HTR-8/SVneo (cell line): ENCODE results near the gene ABHD13.
"Not testable (repeated sequence)": the region's sequence is repeated elsewhere in the genome, so short reads cannot be mapped to it uniquely, and the experiment has no call there.

Source experiments
- DNase-seq: peaks from one replicate; pipeline ENCODE4 v3.0.0; 2011; ENCODE audit warnings: low spot score, mixed read lengths; ENCODE audit not compliant: insufficient read length
- FAIRE-seq: peaks from 2 replicates; lab custom pipeline; 2011; peaks lifted over from hg19 to GRCh38; lab: Jason Lieb, UNC

Gene ABHD13

DNA sequence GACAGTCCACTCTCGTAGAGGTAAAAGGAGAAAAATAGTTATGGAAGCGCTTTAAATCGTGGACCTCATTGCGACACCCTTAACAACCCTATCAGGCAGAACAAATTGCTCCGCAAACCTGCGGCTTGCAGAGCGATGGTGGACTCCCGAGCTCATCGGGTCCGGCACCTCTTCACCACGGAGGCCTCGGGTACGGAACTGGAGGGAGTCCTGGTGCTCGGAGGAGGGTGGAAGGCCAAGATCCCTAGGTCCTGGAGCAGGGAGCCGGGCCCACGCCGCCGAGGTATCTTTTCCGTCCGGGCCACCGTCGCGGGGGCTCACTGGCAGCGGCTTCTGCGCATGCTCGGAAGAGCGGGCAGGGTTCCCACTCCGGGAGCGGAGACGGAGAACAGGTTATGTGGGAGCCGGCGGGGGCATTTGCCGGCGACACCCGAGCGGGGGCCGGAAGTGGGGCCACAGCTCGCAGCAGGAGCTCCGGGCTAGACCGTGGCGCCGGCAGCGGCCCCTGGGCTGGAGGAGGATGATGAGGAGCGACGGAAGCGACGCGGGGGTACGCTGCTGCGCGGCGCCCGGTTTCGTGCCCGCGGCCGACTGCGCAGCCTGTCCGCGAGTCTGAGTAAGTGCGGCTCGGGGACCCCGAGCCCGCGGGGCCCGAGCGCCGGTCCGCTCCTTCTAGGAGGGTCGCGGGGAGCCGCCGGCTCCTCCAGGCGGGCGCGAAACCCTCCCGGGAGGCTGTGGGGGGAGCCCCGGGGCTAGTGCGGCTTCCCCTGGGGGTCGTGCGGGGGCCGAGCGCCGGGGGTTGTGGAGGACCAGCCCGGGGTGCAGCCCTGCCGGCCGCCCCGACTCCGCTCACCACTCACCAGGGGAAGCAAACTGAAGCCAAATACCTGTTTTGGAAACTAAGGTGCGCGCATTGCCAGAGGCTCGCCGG is at the start of gene ABHD13:
ABHD13 (plus strand) TSS at position 349 of the 931 bp plus-strand sequence. CDS start 10,827 bp downstream, outside the sequence.
- peak; percentile 60 for FAIRE-seq

DNA sequence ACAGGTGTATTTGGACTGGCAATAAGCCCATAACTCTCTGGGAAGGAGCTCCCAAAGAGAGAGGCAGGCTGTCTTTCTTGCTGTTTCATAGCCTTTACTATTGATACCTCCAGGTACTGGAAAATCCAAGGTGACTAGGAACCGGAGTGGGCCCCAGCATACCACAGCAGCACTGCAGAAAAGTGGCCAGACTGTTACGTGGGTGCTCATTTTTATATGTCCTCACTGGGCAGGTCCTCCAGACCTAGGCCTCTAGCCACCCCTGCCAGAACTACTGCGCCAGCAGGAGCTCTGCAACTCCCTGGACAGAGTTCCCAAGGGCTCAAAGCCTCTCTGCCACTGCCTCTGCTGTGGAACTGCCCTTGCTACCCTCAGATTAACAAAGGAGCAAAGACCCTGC is 49.3 kb upstream of the ABHD13 start:
- no peak for DNase-seq
- no peak for FAIRE-seq

More for the DNA sequence above, at the start of gene ABHD13:
- peak; percentile 73 for DNase-seq

DNA sequence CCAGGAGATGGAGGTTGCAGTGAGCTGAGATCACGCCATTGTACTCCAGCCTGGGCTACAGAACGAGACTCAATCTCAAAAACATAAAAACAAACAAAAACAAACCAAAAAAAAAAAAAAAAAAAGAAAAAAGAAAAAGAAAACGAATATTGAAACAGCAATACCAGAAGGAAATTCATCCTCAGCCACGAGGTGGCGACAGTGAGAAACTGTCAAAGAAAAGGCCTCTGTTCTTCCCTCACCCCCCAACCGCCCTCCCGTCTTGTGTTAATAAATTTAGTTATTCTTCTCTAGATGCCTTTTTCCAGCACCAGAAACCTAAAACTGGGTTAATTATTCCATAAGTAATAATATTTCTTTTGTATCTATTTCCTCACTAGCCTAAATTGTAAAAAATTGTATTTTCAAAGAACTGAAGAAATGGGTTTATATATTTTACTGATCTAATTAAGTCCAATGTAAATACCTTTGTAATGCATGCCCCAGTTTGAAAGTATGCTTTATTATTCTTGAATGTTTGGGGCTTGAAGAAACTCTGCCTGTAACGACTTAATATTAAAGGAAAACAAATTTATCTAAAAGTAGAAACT is 41.4 kb upstream of the ABHD13 start:
- no peak for FAIRE-seq

DNA sequence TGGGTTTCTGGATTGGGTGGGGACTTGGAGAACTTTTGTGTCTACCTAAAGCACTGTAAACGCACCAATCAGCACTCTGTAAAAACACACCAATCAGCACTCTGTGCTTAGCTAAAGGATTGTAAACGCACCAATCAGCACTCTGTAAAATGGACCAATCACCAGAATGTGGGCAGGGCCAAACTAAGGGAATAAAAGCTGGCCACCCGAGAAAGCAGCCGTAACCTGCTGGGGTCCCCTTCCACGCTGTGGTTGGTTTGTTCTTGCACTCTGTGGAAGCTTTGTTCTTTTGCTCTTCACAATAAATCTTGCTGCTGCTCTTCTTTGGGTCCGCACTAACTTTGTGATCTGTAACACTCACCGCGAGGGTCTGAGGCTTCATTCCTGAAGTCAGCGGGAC is 40.1 kb upstream of the ABHD13 start:
- FAIRE-seq (no peak), DNase-seq (no peak)

More for the DNA sequence above, 41.4 kb upstream of the ABHD13 start:
- no peak for DNase-seq

DNA sequence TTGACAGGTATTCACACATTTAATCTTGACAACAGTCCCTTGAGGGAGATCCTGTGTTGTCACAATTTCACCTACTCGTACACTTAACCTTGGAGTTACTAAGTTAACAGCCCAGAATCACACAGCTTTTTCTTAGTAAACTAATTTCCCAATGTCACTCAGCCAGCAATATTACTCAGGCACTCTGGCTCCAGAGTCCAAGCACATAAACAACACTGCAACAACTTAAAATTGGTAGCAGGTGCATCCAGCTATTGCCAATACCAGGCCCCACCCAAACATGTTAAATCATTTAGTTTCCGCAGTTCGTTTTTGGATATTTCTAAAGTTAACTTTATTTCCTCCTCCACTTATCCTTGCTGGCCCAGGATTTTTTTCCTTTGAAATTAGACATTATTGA is 35.5 kb upstream of the ABHD13 start:
- FAIRE-seq (no peak), DNase-seq (no peak)

DNA sequence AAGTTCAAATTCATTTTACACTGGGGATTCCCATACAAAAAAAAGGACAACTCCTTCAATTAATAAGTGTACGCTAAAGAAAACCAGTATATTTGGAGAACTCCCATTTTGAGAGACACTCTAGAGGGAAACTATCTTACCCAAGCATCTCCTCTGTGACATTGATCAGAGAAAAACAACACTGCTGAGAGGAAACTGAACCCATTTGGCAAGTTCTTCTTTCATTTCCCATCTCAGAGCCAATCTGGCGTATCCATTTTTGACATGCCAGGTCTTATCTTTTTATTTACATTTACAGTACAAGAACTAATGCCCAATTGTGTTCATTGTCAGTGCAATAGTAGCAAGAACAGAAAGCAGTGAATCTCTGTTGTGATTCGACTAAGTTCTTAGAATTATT is 33.0 kb upstream of the ABHD13 start:
- no peak for FAIRE-seq

DNA sequence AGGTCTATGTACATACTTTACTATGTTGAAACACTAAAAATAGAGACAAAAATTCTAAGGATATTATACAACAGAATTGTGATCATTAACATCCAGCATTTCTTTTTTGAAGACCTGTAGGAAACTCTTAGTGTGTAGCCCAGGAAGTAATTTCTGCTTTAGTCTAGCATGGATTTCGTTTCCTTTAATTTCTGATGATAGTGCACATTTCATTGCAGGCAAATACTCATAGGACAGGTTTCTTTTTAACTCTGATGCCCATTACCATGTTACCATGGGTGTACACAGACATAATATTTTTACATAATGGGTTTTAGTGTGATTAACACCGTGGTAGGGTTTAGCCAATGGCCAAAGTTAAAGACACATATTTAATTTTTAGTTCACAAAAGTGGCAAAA is 29.9 kb upstream of the ABHD13 start:
- no peak for DNase-seq
- FAIRE-seq = no peak

More for the DNA sequence above, 33.0 kb upstream of the ABHD13 start:
- DNase-seq = no peak

DNA sequence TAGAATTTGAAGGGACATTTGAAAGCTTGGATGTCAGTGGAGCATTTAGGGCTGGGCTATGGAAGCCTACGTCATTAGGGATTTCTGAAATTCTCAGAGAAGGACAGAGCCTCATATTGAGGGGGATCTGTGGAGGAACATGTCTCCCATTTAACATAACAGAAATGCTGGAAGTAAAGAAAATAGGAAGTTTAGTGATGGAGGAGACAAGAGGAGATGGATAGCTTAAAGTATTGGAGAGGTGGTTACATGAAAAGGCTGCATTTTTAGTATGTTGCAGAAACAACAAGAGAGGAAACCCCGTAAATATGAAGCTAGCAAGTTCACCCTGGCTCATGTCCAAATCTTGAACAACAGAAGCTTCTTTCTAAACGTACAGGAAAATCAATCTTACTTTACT is 27.3 kb upstream of the ABHD13 start:
- no peak for DNase-seq
- no peak for FAIRE-seq

DNA sequence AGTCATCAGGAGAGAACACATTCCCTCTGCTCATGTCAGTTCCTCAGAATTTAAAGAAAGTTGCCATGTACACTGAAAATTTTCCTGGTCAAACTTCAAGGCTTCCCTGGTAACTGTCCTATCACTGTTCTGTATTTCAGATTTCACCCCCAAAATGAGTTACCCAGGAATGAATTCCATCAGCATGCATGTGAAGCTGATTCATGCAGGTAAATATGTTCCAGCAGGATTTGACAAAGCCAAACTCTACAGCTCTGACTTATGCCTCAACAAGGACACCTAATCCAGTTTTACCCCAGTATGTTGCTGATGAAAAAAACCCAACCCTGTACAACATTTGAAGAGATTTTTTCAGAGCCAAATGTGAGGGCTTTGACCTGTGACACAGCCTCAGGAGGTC is 24.4 kb upstream of the ABHD13 start:
- DNase-seq = no peak
- FAIRE-seq = no peak

DNA sequence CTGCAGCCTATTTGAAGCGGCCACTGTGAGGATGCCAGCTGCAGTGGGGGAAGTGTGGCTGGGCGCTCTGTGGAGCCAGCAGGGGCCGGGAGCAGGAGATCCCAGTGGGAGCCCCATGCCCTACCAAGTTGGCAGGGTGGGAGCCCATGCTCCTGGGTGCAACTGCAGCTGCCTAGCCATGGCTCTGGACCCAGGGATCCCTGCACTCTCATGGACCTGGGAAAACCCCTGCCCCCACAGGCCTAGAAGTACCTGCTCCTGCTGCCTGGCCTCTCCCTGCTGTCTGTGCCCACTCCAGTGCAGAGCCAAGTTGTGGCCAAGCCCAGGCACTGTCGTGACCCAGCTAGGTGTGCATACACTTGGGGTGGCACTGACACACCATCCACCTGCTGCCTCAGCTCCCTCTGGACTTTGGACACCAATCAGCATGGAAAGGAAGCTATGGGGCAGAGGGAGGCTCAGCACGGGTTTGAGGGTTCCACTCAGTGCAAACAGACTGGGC is 23.7 kb upstream of the ABHD13 start:
- FAIRE-seq (no peak), DNase-seq (no peak)

DNA sequence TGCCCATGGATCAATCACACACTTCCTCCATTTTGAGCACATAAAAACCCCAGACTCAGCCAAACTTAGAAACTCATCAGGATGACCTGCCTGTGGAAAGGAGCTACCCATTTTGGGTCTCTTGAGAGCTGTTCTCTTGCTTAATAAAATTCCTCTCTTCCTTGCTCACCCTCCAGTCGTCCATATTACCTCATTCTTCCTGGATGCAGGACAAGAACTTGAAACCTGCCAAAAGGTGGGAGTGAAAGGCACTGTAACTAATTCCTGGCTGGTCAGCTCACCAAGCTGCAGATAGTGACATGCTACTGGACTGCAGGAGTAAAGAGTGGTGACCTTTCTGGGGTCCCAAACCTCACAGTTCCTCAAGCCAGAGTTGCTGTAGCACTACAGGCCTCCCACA is 23.0 kb upstream of the ABHD13 start:
- DNase-seq = no peak
- no peak for FAIRE-seq

DNA sequence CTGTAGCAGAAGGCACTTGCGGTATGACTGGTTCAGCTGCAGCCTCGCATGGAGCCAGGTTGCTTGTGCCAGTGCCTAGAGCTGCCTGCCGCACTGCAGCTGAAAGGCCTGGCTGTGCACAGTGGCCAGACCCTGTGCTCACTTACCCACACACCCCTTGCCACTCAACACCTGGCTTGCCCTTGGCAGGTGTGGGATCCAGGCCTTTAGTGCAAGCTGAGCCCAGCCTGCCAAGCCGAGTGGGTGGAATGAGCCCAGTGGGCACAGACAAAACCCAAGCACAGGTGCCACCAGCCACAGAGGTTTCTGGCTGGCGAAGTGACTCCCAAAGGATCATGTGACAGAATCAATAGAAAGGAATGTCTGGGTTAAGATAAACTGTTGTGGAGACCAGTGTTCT is 22.3 kb upstream of the ABHD13 start:
- DNase-seq (no peak), FAIRE-seq (no peak)

DNA sequence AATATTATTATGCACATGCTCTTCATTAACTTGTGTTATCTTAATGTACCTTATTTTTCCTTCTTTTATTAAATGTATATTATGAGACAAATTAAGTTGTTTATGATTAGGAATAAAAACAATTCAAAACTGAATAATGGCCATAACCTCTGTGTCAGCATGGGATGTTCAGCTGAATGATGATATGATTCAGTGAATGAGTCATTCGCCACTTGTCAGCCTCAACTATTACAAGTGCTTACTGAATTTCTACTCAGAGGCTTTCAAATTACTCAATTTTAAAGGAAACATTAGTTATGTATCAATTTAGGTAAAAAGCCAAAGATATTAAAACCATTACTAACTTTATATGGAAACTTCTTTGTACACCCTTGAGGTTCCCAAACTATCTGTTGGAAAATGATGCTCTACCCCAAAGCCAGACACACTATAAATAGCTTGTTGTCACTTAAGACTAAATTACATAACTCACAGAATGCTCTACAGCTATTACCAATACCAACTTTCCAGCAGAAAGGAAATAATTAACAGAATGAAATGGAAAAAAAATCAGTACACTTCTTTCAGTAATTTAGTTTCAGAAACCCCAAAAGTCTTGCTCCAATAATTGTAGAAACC is 17.3 kb upstream of the ABHD13 start:
- DNase-seq = no peak

DNA sequence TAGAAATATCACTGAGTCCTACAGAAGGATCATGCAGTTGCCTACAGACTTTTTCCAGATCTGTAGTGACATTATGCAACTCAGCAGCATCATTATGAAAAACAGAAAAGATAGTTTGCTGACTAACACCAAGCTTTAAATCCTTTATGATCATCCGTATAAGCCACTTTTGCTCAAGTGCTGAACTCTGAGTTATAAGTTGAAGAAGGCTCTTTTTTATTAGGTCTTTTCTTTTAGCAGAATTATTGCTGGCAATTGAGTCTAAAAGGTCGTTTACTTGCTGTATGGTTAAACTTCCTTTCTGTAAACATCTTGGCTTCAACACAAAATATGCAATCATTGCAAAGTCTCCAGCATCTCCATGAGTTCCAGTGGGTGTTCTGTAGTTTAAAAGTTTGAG is 7.6 kb upstream of the ABHD13 start:
- DNase-seq (no peak), FAIRE-seq (no peak)

More for the DNA sequence above, 17.3 kb upstream of the ABHD13 start:
- FAIRE-seq = no peak

DNA sequence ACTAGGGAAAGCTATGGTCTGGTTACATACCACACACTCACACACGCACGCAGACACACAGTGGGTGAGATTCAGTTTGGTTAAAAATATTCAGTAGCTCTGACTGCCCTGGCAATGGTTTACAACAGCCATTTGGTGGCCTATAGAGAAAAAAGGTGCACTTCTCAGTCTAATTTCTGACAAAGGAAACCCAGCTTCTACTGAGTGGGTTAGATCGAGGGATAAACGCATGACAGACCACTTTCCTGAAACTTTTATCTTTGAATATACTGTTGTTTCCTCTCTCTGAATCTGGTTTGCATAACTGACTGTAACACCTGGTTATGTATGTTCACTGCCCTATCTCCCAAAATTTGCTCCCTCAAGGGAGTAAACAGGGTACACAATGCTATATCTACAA is 5.3 kb upstream of the ABHD13 start:
- no peak for DNase-seq
- no peak for FAIRE-seq

DNA sequence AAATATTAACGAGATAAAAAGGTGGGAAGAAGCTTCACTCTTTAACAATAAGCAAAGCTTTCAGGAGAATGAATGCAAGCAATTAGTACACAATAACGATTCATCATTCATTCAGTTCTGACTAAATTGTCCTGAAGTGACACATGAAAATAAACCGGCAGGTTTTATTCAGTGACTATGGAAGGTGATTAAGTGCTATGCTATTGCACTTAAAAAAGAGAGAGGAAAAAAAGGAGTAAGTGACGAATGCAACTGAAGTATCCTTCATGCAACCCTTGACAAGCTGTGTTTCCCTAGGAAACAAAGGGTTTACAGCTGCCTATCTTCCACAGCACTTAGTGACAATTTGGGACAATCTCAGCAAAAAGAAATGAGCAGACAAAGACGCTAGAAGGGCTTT is 4.2 kb upstream of the ABHD13 start:
- no peak for FAIRE-seq
- no peak for DNase-seq

DNA sequence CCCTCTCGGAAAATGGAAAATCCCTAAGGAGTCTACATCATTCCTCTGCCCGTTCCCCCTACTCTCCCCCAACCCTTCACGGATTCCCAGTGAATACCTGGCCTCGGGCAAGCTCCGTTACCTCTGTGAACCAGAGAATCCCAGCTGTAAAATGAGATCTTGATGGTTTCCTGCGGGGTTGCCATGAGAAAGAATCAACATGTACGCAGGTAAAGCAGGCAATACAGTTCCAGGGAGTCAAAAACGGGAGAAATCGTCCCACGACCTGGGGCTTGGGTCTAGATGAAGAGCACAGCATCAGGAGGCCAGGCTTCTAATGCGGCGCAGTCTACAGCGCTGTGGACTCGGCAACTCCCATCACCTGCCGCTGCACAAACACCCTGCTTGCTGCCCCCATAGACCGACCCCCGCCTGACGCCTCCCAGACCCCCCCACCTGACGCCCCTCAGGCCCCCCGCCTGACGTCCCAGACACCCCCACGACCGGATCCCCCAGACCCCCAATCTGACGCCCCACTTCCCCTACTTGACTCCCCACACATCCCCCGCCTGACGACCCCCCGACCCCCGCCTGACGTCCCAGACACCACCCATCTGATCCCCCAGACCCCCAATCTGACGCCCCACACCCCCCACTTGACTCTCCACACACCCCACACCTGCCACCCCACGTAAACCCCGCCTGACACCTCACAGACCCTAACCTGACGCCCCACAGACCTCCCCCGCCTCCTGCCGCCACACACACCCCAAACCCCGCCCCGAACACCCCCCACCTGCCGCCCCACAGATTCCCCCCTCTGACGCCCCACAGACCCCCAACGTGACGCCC is 3.5 kb upstream of the ABHD13 start:
- FAIRE-seq (no peak), DNase-seq (no peak)

DNA sequence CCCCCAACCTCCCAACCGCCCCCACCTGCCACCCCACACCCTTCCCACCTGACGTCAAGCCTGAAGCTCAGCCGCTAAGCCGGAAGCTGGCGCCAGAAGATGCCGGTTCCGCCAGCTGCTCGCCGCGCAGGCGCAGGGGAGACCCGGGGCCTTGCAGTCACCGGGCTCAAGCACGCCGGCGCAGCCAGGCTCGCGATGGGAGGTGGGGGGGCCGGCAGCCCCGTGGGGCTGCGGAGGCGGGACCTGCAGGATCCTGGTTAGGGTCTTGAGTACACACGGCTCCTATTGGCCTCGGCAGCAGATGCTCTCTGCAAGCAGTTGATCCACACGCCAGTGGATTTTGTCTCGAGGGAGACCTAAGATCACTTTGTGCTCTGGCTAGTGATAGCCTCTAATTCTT is 2.8 kb upstream of the ABHD13 start, which contains the start of gene LIG4:
LIG4 (minus strand) TSS at position 101 of the 400 bp plus-strand sequence. CDS start 4,268 bp downstream, outside the sequence.
- FAIRE-seq = peak; percentile 31

DNA sequence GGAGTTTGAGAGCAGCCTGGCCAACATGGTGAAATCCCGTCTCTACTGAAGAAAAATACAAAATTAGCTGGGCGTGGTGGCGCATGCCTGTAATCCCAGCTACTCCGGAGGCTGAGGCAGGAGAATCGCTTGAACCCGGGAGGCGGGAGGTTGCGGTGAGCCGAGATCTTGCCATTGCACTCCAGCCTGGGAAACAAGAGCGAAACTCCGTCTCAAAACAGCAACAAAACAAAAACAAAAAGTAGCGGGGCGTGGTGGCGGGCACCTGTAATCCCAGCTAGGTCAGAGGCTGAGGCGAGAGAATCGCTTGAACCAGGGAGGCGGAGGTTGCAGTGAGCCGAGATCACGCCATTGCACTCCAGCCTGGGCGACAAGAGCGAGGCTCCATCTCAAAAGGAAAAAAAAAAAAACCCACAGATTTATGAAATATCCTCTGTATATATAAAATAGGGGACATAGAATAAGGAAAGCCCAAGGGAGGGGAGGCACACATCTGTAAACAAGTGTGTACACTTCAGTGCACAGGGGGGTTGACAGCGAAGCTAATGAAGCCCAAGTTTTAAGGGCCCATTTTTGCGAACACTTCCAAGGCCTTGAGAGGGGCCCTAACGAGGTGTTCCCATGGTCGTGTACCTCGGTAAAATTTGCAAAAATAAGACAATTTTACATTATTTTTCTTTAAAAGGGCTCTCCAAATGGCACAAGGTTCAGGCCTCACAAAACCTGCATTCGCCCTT is 717 bp upstream of the ABHD13 start:
- not testable (repeated sequence) for FAIRE-seq, DNase-seq

More for the DNA sequence above, 2.8 kb upstream of the ABHD13 start, which contains the start of gene LIG4:
- peak; percentile 84 for DNase-seq
